ENCODE measurements around the gene PLAA. TPM values are rescaled to one million over a fixed set of nuclear protein-coding genes. Genes with fewer than 3 reads are reported as not detected.

Gene PLAA
- total RNA-seq, 4 donors from 2014 or later: 24.3 to 35.2 (median 26.7) TPM

DNA sequence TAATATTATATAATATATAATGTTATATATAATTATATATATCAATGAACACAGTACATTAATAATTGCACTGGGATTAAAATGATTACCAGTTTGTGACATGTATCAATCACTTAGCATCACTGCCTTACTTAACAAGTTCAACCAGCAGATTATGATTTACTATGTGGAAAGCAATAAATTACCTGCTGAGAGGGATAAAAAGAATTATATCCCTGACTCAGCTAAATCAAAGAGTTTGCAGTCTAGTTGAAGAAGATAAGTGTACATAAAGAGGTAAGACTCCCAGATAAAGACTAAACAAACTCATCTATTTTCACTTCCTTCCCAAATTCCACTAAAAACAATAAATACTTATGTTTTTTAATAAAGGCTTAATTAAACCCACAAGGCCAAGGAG is 11.2 kb downstream of the PLAA start:
- no peak for TF ChIP-seq EP300 (IDR thresholded peaks at IDR 0.05)
- TF ChIP-seq POLR2A (IDR thresholded peaks at IDR 0.05): no peak
- TF ChIP-seq, protein P1, sequence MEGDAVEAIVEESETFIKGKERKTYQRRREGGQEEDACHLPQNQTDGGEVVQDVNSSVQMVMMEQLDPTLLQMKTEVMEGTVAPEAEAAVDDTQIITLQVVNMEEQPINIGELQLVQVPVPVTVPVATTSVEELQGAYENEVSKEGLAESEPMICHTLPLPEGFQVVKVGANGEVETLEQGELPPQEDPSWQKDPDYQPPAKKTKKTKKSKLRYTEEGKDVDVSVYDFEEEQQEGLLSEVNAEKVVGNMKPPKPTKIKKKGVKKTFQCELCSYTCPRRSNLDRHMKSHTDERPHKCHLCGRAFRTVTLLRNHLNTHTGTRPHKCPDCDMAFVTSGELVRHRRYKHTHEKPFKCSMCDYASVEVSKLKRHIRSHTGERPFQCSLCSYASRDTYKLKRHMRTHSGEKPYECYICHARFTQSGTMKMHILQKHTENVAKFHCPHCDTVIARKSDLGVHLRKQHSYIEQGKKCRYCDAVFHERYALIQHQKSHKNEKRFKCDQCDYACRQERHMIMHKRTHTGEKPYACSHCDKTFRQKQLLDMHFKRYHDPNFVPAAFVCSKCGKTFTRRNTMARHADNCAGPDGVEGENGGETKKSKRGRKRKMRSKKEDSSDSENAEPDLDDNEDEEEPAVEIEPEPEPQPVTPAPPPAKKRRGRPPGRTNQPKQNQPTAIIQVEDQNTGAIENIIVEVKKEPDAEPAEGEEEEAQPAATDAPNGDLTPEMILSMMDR (IDR thresholded peaks at IDR 0.05): no peak

GRCh38 chr9:26928902-26929495 is 18.0 kb downstream of the PLAA start:
- Histone ChIP-seq H3K27me3 (no peaks in the 10 kb centered on the region), H3K4me1 (no peaks in the 10 kb centered on the region), H3K36me3 (peaks cover 0 to 58% (median 8%) of the 10 kb centered on the region in 3 donors), H3K27ac (no peak overlapping the region), H3K9me3 (no peaks in the 10 kb centered on the region), H3K4me3 (no peak overlapping the region)
- DNase-seq (ENCODE audit: low spot score in 2 of 2): no peak
- WGBS, 2 donors: 96 to 97% methylated on average over 8 of the region's 8 CpGs
- TF ChIP-seq EP300 (IDR thresholded peaks at IDR 0.05) (no peak), POLR2A (IDR thresholded peaks at IDR 0.05) (no peak)
- TF ChIP-seq, protein P1 (IDR thresholded peaks at IDR 0.05): no peak

More for the DNA sequence above, 11.2 kb downstream of the PLAA start:
- no peaks in the 10 kb centered on the region for H3K27me3 ChIP-seq
- no peak overlapping the region for H3K27ac ChIP-seq
- no peak overlapping the region for H3K4me3 ChIP-seq
- H3K9me3 ChIP-seq: peaks cover 0 to 16% (median 5%) of the 10 kb centered on the region in 4 donors
- no peak for DNase-seq (ENCODE audit: low spot score in 2 of 2)
- peaks cover 0 to 9% (median 0%) of the 10 kb centered on the region in 4 donors for H3K4me1 ChIP-seq
- H3K36me3 ChIP-seq: peaks cover 0 to 34% (median 0%) of the 10 kb centered on the region in 3 donors

DNA sequence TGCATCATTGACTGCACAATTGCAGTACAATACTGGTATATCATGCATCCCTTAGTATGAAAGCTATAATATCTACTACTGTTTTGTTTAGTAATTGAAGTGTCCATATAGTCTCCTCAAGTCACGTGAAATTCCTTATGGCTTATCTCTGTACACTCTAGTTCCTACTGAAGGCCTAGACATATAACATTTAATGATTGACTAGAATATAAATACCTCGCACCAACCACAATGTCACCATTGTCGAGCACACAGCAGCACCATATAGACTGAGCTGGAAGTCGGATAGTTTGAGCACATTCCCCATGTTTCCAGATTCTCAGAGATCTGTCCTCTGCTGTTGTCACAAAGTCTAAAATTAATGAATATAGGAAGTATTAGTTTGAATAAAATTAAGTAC is 21.4 kb downstream of the PLAA start:
- Histone ChIP-seq H3K36me3 (peaks cover 0 to 66% (median 8%) of the 10 kb centered on the region in 3 donors), H3K9me3 (no peaks in the 10 kb centered on the region), H3K4me3 (no peak overlapping the region), H3K4me1 (no peaks in the 10 kb centered on the region), H3K27me3 (no peaks in the 10 kb centered on the region), H3K27ac (no peak overlapping the region)
- WGBS, 2 donors: 89 to 91% methylated on average over 4 of the region's 4 CpGs
- DNase-seq (ENCODE audit: low spot score in 2 of 2): no peak
- TF ChIP-seq, protein P1 (IDR thresholded peaks at IDR 0.05): no peak
- TF ChIP-seq EP300 (IDR thresholded peaks at IDR 0.05): no peak
- no peak for TF ChIP-seq POLR2A (IDR thresholded peaks at IDR 0.05)

DNA sequence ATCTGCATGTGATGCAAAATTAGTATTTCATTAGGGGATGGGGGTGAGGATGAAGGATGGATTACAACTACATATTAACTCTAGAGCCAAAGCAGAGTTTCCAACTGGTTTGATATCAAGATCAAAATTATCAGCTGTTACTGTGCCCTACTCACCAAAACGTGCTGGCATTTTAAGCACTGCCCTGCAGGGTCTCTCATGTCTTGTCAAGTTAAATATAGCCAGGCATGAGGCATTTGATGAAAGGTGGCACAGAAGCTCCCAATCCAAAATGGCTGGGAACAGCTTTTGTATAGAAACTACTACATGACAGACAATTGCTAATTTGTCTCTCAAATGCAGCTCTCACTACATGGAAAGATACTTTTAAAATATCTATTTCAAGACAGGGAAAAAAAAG is 27.3 kb downstream of the PLAA start:
- Histone ChIP-seq H3K27ac (no peak overlapping the region), H3K36me3 (peaks cover 9 to 94% (median 12%) of the 10 kb centered on the region in 3 donors), H3K9me3 (no peaks in the 10 kb centered on the region), H3K27me3 (no peaks in the 10 kb centered on the region), H3K4me3 (no peak overlapping the region), H3K4me1 (no peaks in the 10 kb centered on the region)
- WGBS, 2 donors: 56 to 58% methylated on average over 1 of the region's 1 CpG
- TF ChIP-seq EP300 (IDR thresholded peaks at IDR 0.05): no peak
- TF ChIP-seq, protein P1 (IDR thresholded peaks at IDR 0.05): no peak
- no peak for DNase-seq (ENCODE audit: low spot score in 2 of 2)

DNA sequence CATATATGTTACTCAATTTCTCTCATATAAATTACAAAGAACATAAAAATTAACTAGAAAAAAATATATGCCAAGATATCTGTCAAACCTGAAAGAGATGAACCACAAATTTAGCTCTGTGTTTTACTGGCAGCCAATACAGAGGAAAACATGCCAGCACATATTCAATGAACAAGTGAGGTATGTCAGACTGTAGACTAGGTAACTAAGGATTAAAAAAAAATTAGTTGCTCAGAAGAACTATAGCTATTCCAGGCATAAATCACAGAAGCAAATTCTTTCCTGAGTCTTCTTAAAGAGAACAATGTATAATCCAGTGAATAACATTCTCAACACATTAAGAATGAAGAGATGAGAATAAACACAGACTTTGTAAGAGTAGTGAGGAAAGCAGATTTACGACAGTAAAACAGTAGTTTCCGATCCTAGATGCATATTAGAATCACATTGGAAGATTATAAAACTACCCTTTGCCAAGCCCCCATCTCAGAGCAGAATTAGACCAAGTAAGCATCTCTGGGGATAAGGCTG is 33.8 kb downstream of the PLAA start:
- Histone ChIP-seq H3K9me3 (no peaks in the 10 kb centered on the region), H3K4me1 (no peaks in the 10 kb centered on the region), H3K27me3 (no peaks in the 10 kb centered on the region), H3K4me3 (no peak overlapping the region), H3K27ac (no peak overlapping the region), H3K36me3 (peaks cover 0 to 74% (median 12%) of the 10 kb centered on the region in 3 donors)
- DNase-seq (ENCODE audit: low spot score in 2 of 2): no peak
- TF ChIP-seq, protein P1 (IDR thresholded peaks at IDR 0.05): no peak
- no peak for TF ChIP-seq POLR2A (IDR thresholded peaks at IDR 0.05)
- no peak for TF ChIP-seq EP300 (IDR thresholded peaks at IDR 0.05)
- 89 to 97% methylated on average over 2 of the region's 2 CpGs for WGBS, 2 donors

Data from tibial nerve (tissue), 4 donors.